LNCaP clone FGC (cell line): Measurements from ENCODE around the gene SNRNP25.

Experiments
- DNase-seq: peaks from one replicate; pipeline ENCODE4 v3.0.0-alpha.2; 2011; ENCODE audit warnings: low read depth
- H3K4me3 ChIP-seq: 2 replicates; pipeline ENCODE4 v1.5.1; 2011; ENCODE audit warnings: mild to moderate bottlenecking, low read depth, low read length, control low read depth
- CTCF ChIP-seq: IDR thresholded peaks from 2 replicates; pipeline ENCODE4 v1.5.1; 2012; ENCODE audit warnings: mild to moderate bottlenecking; ENCODE audit not compliant: control insufficient read depth, insufficient read depth; ENCODE audit errors: extremely low read depth

The SNRNP25 gene

GRCh38 chr16:72561-73548 lies 19.2 kb downstream of the SNRNP25 start, which contains the start of gene RHBDF1:
Gene RHBDF1, minus strand, starts transcription at chr16:72631. Its CDS starts 7,616 bp downstream, at chr16:65015.
- no peak for TF ChIP-seq CTCF
- DNase-seq, result no peak
- peak within 1 kb of the TSS; percentile 76 for H3K4me3 ChIP-seq

DNA sequence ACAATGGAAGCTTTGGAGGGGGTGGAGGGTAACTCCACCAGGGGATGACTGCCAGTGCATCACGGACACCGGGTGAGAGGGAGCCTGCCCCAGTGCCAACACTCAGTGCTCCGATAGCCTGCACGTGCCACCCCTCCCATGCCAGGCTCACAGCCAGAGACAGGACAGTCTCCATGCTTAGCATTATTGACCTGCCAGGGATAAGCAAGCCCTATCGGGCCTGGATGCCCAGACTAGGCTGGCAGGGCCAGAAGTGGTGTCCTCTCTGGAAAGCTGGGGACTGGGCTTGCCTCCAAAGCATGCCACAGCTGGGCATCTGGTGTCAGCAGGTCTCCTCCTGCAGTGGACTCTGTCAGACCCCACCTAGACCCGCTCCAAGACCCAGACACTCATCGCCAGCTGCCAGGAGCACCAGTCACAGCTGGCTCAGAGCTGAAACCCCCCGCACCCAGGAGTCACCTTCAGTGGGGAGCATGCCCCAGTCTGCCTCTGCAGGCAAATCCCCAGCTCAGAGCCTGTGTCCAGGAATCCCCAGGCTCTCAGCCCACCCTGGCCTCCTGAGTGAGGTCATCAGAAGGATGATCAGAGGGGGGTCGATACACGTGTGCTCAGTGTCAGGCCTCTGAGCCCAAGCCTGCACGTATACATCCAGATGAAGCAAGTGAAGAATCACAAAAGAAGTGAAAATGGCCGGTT lies 20.6 kb downstream of the SNRNP25 start:
- no peak for TF ChIP-seq CTCF
- no peak for DNase-seq
- no peak overlapping the region for H3K4me3 ChIP-seq

GRCh38 chr16:74747-75334 lies 21.2 kb downstream of the SNRNP25 start:
- no peak for DNase-seq
- no peak overlapping the region for H3K4me3 ChIP-seq
- no peak for TF ChIP-seq CTCF

- no peak overlapping the region for H3K4me3 ChIP-seq
Measured at GRCh38 chr16:75580-76501, 22.2 kb downstream of the SNRNP25 start.

DNA sequence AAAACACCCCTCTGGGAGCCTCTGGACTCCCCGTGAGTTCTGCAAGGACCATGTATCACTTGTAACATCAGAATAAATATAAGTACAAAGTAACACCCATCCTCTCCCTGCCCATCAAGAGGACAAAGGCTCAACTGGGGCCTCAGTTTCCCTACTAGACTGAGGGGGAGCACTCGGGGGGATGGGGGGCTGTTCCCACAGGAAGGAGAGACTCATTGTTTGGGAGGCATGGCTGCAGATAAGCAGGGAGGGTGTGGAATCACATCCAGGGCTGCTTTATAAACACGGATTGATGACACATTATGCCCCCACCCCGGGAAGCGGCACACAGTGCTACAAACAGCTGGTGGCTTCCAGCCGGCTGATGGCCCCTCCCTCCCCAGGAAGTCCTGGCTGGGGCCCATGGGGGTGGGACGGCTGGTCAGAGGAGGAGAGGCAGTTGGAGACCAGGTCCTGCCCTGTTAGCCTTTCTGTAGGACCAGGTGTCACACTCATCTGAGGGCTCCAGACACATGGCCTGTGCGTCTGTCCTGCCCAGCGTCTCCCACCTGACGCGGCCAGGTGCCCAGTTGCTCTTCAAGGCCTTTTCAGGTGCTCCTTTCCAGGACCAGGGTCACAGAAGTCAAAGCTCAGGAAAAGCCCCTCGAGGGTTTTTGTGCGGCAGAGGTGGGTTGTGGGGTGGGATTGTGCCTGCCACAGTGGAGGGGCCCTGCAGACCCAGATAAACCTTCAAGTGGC lies 23.1 kb downstream of the SNRNP25 start:
- DNase-seq, result no peak
- TF ChIP-seq CTCF, result no peak
- no peak overlapping the region; the same call in 1 of the 2 replicates for H3K4me3 ChIP-seq

More at GRCh38 chr16:75580-76501, 22.2 kb downstream of the SNRNP25 start:
- no peak for TF ChIP-seq CTCF
- DNase-seq, result no peak

- no peak for DNase-seq
- H3K4me3 ChIP-seq, result peak overlapping the region; percentile 74
- TF ChIP-seq CTCF, result no peak
Measured at GRCh38 chr16:77273-77806, 23.7 kb downstream of the SNRNP25 start.
